Measurements from ENCODE around the gene MEIS2. TPM values are rescaled to one million over a fixed set of nuclear protein-coding genes. Genes with fewer than 3 reads are reported as not detected.

MEIS2 gene
- polyA plus RNA-seq, 2 of the 4 experiments (the other 2 are of a cell fraction): 7.3 to 11.1 TPM

DNA sequence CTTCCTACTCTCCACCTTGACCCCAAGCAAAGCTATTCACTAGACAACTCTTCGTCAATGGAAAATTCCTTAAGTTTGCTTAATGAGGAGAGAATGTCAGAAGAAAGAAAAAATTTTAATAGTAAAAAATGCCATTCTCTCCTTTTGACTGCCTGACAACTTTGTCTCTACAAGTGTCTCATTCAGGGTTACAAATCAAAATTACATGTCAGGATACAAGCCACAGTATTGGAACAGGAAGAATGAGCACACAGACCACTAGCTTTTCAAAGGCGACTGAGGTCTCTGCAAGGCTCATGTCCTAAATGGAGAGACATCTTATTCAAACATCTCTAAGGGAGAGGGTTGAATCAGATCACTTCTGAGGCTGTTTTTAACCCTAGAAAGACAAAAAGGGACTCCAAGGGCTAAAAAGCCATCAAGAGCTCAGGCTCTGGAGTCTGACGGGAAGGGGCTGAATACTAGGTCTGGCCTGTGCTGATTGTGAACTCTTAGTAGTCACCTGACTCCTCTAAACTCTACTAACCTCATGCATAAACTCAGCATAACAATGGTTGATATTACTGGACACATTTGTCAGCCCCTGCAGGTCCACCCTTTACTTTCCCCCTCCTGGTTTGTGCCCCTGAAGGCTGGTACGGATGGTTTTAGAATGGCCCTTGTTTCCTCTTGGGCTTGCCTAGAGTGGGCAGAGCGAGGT, 12.8 kb upstream of the MEIS2 start:
- TF ChIP-seq, protein P1, sequence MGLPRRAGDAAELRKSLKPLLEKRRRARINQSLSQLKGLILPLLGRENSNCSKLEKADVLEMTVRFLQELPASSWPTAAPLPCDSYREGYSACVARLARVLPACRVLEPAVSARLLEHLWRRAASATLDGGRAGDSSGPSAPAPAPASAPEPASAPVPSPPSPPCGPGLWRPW (IDR thresholded peaks at IDR 0.05): no peak
- TF ChIP-seq, protein P2, sequence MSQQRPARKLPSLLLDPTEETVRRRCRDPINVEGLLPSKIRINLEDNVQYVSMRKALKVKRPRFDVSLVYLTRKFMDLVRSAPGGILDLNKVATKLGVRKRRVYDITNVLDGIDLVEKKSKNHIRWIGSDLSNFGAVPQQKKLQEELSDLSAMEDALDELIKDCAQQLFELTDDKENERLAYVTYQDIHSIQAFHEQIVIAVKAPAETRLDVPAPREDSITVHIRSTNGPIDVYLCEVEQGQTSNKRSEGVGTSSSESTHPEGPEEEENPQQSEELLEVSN (IDR thresholded peaks at IDR 0.05; ENCODE audit: borderline replicate concordance, low read depth): no peak
- TF ChIP-seq RAD21 (conservative IDR thresholded peaks at IDR 0.05 in 1 of 2, IDR thresholded peaks at IDR 0.05 in 1 of 2) (no peak), FOXS1 (CRISPR knock-in tag; IDR thresholded peaks at IDR 0.05) (no peak), TFCP2L1 (CRISPR knock-in tag; IDR thresholded peaks at IDR 0.05) (no peak), NPAS2 (CRISPR knock-in tag; IDR thresholded peaks at IDR 0.05; ENCODE audit: borderline replicate concordance) (no peak)
- Histone ChIP-seq H3K4me3 (no peak overlapping the region), H3K4me2 (no peak overlapping the region), H3K27ac (no peak overlapping the region), H3K4me1 (no peaks in the 10 kb centered on the region), H3K9me3 (no peaks in the 10 kb centered on the region)
- ATAC-seq: no peak
- 89% methylated on average over 5 of the region's 5 CpGs for WGBS (ENCODE audit: missing lambda C conversion rate)
- POLR2A ChIA-PET: no interaction called here
- no peak for DNase-seq (ENCODE audit: low read depth in 1 of 2, low spot score in 1 of 2)
- CTCF ChIA-PET: interaction anchor here (1.5 kb wide), 1 partner anchor 612 kb away, joined by 3 read pairs; no protein-coding TSS in a partner anchor
- FAIRE-seq: no peak

DNA sequence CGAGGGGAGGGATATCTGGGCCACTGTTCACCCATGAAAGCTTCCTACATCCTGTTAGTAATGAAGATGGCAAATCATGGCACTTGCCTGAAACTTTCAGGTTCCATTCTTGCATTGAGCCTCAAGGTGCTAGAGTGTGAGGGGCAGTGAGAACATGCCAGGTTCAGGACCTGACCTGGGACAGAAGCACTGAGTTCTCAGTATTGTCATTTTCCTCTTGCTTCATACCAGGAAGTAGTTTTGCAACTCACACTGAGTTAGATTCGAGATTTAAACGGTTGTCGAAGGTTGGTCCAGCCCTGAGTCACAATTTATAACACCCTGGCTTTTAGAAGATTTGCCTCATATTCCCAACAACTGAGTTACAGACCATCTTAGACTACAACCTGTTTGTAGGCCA, 11.8 kb upstream of the MEIS2 start:
- TF ChIP-seq CEBPB (IDR thresholded peaks at IDR 0.05): peak in 1 of 2 experiments; percentile 56; a peak in 2 of 4 replicates
- no peak for TF ChIP-seq ESRRA (IDR thresholded peaks at IDR 0.05; ENCODE audit: borderline replicate concordance, low read length)
- TF ChIP-seq, protein P3, sequence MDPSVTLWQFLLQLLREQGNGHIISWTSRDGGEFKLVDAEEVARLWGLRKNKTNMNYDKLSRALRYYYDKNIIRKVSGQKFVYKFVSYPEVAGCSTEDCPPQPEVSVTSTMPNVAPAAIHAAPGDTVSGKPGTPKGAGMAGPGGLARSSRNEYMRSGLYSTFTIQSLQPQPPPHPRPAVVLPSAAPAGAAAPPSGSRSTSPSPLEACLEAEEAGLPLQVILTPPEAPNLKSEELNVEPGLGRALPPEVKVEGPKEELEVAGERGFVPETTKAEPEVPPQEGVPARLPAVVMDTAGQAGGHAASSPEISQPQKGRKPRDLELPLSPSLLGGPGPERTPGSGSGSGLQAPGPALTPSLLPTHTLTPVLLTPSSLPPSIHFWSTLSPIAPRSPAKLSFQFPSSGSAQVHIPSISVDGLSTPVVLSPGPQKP (IDR thresholded peaks at IDR 0.05; ENCODE audit: low read depth, low read length): no peak
- WGBS (ENCODE audit: missing lambda C conversion rate): 47% methylated on average over 4 of the region's 4 CpGs
- Histone ChIP-seq H3K4me3 (no peak overlapping the region), H3K4me1 (no peaks in the 10 kb centered on the region), H3K4me2 (no peak overlapping the region), H3K9me3 (no peaks in the 10 kb centered on the region), H3K27ac (no peak overlapping the region)
- FAIRE-seq (no peak), ATAC-seq (no peak), DNase-seq (ENCODE audit: low read depth in 1 of 2, low spot score in 1 of 2) (no peak)
- POLR2A ChIA-PET: no interaction called here
- CTCF ChIA-PET: no interaction called here

DNA sequence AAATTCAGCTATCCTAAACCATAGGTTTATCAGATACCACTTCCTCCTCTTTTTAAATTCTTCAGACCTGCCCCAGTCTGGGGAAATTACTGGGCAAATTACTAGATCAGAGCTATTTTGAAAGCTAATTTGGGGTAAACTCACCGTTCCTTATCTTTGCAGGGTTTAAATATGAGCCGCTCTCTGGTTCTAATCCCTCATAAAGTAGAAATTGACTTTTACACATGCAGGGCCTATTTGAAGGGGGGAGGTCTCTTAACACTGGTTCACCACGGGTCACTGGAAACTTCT, 11.0 kb upstream of the MEIS2 start:
- Histone ChIP-seq H3K9me3 (no peaks in the 10 kb centered on the region), H3K4me3 (no peak overlapping the region), H3K4me2 (no peak overlapping the region), H3K27ac (no peak overlapping the region), H3K4me1 (no peaks in the 10 kb centered on the region)
- no peak for ATAC-seq
- DNase-seq (ENCODE audit: low read depth in 1 of 2, low spot score in 1 of 2): no peak
- FAIRE-seq: no peak
- CTCF ChIA-PET: interaction anchor here (1.0 to 1.2 kb wide), 2 partner anchors 10 to 11 kb away, joined by 3 read pairs; no protein-coding TSS in a partner anchor
- 87% methylated on average over 3 of the region's 3 CpGs for WGBS (ENCODE audit: missing lambda C conversion rate)
- POLR2A ChIA-PET: no interaction called here
- TF ChIP-seq NR3C1 (IDR thresholded peaks at IDR 0.05): no peak
- TF ChIP-seq, protein P4, sequence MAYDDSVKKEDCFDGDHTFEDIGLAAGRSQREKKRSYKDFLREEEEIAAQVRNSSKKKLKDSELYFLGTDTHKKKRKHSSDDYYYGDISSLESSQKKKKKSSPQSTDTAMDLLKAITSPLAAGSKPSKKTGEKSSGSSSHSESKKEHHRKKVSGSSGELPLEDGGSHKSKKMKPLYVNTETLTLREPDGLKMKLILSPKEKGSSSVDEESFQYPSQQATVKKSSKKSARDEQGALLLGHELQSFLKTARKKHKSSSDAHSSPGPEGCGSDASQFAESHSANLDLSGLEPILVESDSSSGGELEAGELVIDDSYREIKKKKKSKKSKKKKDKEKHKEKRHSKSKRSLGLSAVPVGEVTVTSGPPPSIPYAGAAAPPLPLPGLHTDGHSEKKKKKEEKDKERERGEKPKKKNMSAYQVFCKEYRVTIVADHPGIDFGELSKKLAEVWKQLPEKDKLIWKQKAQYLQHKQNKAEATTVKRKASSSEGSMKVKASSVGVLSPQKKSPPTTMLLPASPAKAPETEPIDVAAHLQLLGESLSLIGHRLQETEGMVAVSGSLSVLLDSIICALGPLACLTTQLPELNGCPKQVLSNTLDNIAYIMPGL (CRISPR knock-in tag; IDR thresholded peaks at IDR 0.05; ENCODE audit: borderline replicate concordance): no peak
- no peak for TF ChIP-seq BHLHE40 (IDR thresholded peaks at IDR 0.05; ENCODE audit: low read depth, low read length)
- TF ChIP-seq ZNF302 (CRISPR knock-in tag; IDR thresholded peaks at IDR 0.05): no peak
- TF ChIP-seq FOSL2 (IDR thresholded peaks at IDR 0.05): no peak
- TF ChIP-seq FOSL2 (CRISPR knock-in tag; IDR thresholded peaks at IDR 0.05): no peak
- TF ChIP-seq ZC3H11A (IDR thresholded peaks at IDR 0.05): no peak
- no peak for TF ChIP-seq HDAC2 (IDR thresholded peaks at IDR 0.05)
- no peak for TF ChIP-seq ZSCAN20 (CRISPR knock-in tag; IDR thresholded peaks at IDR 0.05)
- no peak for TF ChIP-seq CEBPB (IDR thresholded peaks at IDR 0.05)
- no peak for TF ChIP-seq ZFP36 (IDR thresholded peaks at IDR 0.05; ENCODE audit: borderline replicate concordance, partially characterized antibody)
- TF ChIP-seq, protein P5, sequence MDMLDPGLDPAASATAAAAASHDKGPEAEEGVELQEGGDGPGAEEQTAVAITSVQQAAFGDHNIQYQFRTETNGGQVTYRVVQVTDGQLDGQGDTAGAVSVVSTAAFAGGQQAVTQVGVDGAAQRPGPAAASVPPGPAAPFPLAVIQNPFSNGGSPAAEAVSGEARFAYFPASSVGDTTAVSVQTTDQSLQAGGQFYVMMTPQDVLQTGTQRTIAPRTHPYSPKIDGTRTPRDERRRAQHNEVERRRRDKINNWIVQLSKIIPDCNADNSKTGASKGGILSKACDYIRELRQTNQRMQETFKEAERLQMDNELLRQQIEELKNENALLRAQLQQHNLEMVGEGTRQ (IDR thresholded peaks at IDR 0.05): no peak
- TF ChIP-seq, protein P6, sequence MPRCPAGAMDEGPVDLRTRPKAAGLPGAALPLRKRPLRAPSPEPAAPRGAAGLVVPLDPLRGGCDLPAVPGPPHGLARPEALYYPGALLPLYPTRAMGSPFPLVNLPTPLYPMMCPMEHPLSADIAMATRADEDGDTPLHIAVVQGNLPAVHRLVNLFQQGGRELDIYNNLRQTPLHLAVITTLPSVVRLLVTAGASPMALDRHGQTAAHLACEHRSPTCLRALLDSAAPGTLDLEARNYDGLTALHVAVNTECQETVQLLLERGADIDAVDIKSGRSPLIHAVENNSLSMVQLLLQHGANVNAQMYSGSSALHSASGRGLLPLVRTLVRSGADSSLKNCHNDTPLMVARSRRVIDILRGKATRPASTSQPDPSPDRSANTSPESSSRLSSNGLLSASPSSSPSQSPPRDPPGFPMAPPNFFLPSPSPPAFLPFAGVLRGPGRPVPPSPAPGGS (IDR thresholded peaks at IDR 0.05): no peak
- TF ChIP-seq, protein P2 (IDR thresholded peaks at IDR 0.05; ENCODE audit: borderline replicate concordance, low read depth): no peak
- TF ChIP-seq HOXB13 (CRISPR knock-in tag; IDR thresholded peaks at IDR 0.05; ENCODE audit: low read depth): no peak
- no peak for TF ChIP-seq CHD2 (IDR thresholded peaks at IDR 0.05; ENCODE audit: low read length, partially characterized antibody)
- TF ChIP-seq, protein P7, sequence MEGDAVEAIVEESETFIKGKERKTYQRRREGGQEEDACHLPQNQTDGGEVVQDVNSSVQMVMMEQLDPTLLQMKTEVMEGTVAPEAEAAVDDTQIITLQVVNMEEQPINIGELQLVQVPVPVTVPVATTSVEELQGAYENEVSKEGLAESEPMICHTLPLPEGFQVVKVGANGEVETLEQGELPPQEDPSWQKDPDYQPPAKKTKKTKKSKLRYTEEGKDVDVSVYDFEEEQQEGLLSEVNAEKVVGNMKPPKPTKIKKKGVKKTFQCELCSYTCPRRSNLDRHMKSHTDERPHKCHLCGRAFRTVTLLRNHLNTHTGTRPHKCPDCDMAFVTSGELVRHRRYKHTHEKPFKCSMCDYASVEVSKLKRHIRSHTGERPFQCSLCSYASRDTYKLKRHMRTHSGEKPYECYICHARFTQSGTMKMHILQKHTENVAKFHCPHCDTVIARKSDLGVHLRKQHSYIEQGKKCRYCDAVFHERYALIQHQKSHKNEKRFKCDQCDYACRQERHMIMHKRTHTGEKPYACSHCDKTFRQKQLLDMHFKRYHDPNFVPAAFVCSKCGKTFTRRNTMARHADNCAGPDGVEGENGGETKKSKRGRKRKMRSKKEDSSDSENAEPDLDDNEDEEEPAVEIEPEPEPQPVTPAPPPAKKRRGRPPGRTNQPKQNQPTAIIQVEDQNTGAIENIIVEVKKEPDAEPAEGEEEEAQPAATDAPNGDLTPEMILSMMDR (IDR thresholded peaks at IDR 0.05): no peak
- no peak for TF ChIP-seq SREBF2 (IDR thresholded peaks at IDR 0.05)
